OCI-LY3 (cell line): ENCODE data around the gene GALNT14.
A peak's percentile ranks its signal among the peaks of the same experiment; 100 is the strongest.

Source experiments
- H2AFZ ChIP-seq: fragments of 200-600, 300-600 bp; shearing (Covaris generic); 2 replicates; pipeline ENCODE4 v1.6.0; 2014; ENCODE audit warnings: antibody characterized with exemption, low read depth, low read length
- H3K27ac ChIP-seq: fragments of 200-600, 300-600 bp; sonication (generic); 2 replicates; pipeline ENCODE4 v1.5.1; 2014; ENCODE audit warnings: mild to moderate bottlenecking, low read length, moderate library complexity, mixed read lengths
- H3K27me3 ChIP-seq: fragments of 200-600, 300-600 bp; sonication (generic); 2 replicates; pipeline ENCODE4 v1.6.1; 2014; ENCODE audit warnings: low read depth, low read length, mixed read lengths
- H3K36me3 ChIP-seq: fragments of 200-600, 300-600 bp; sonication (generic); replicated peaks from 2 replicates; pipeline ENCODE3; 2014; ENCODE audit warnings: low read depth, low read length, mixed read lengths
- H3K4me1 ChIP-seq: fragments of 300-600, 200-600 bp; sonication (generic); 2 replicates; pipeline ENCODE4 v1.6.1; 2014; ENCODE audit warnings: low read length, mixed read lengths
- H3K4me2 ChIP-seq: fragments of 200-600, 300-600 bp; sonication (generic); 2 replicates; pipeline ENCODE4 v1.6.1; 2014; ENCODE audit warnings: low read length, mixed read lengths
- H3K4me3 ChIP-seq: fragments of 300-600, 200-600 bp; sonication (generic); 2 replicates; pipeline ENCODE4 v1.5.1; 2014; ENCODE audit warnings: antibody characterized with exemption, mild to moderate bottlenecking, low read length, moderate library complexity
- H3K79me2 ChIP-seq: fragments of 300-600, 200-600 bp; shearing (Covaris generic); 2 replicates; pipeline ENCODE4 v1.6.1; 2014; ENCODE audit warnings: mild to moderate bottlenecking, low read length, mixed read lengths
- H3K9ac ChIP-seq: fragments of 300-600, 200-600 bp; shearing (Covaris generic); 2 replicates; pipeline ENCODE4 v1.6.0; 2014; ENCODE audit warnings: mild to moderate bottlenecking, low read length, moderate library complexity
- H3K9me3 ChIP-seq: fragments of 200-600, 300-600 bp; shearing (Covaris generic); 2 replicates; pipeline ENCODE4 v1.6.1; 2014; ENCODE audit warnings: low read length, mixed read lengths; ENCODE audit not compliant: insufficient read depth
- H4K20me1 ChIP-seq: fragments of 200-600, 300-600 bp; sonication (generic); 2 replicates; pipeline ENCODE4 v1.6.1; 2016; ENCODE audit warnings: low read length, mixed read lengths; ENCODE audit not compliant: insufficient read depth
- CTCF ChIP-seq: fragments of 200-600, 300-600 bp; sonication (generic); IDR thresholded peaks from 2 replicates; pipeline ENCODE4 v1.5.1; 2014; ENCODE audit warnings: antibody characterized with exemption, low read length, low read depth
- EZH2phosphoT487 ChIP-seq: fragments of 200-600 bp; shearing (Covaris generic); IDR thresholded peaks from 2 replicates; pipeline ENCODE4 v1.6.1; 2018; ENCODE audit warnings: antibody characterized with exemption, mixed run types, low read depth

GALNT14 gene

DNA sequence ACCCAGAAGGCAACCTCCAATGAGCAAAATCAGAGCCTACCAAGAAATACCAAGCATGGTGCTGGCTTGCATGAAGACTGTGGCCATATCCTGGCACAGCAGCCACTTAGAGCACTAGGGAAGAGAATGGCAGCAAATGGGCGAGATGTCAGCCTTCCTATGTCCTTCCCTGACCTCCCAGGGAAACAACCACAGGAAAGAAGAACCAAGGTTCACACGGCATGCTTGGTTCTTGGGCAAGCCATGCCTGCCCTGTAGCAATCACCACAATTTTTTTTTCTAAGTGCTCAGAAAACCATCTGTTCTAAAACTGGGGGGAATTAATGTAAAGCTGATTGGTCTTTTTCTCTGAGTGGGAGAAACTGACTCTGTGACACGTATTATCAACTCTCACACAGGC is 27.8 kb downstream of the GALNT14 start:
- H3K79me2 ChIP-seq: peaks cover 100% of the 10 kb centered on the region
- TF ChIP-seq EZH2phosphoT487: no peak
- no peak for TF ChIP-seq CTCF
- H3K27me3 ChIP-seq: no peaks in the 10 kb centered on the region
- H2AFZ ChIP-seq: no peak overlapping the region
- no peak overlapping the region for H3K9ac ChIP-seq
- no peak overlapping the region for H3K27ac ChIP-seq
- H3K4me2 ChIP-seq: no peak overlapping the region
- peaks cover 11% of the 10 kb centered on the region for H3K4me1 ChIP-seq
- peaks cover 92% of the 10 kb centered on the region for H4K20me1 ChIP-seq
- H3K9me3 ChIP-seq: no peaks in the 10 kb centered on the region
- no peak overlapping the region for H3K4me3 ChIP-seq
- H3K36me3 ChIP-seq: peaks cover 72% of the 10 kb centered on the region

DNA sequence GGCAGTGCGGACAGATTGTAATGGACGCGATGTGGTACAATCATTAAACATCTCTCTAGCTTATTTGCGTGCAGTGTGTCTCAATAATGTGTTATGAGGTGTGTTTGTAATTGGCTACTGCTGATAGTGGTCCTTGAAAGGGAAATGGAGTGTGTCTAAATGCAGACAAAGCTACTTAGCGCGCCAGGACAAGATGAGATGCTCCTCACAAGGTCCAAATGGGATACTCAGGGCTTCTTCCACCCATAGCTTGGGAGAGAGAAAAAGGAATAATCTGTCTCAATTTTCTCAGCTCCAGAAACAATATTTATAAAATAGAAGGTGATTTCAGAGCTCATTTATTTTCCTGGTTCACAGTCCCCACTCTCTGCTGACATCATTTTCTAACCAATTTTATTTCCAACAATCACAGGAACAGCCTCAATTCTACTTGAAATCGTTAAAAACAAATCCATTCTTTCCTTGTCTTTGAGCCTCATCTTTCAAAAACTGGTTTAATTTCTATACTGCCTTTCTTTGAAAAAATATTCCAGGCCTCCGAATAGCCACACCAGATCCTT is 28.5 kb downstream of the GALNT14 start:
- H2AFZ ChIP-seq: no peak overlapping the region
- peaks cover 11% of the 10 kb centered on the region for H3K4me1 ChIP-seq
- H3K79me2 ChIP-seq: peaks cover 100% of the 10 kb centered on the region
- H3K9ac ChIP-seq: no peak overlapping the region
- H3K27me3 ChIP-seq: no peaks in the 10 kb centered on the region
- H3K4me2 ChIP-seq: no peak overlapping the region
- no peak overlapping the region for H3K4me3 ChIP-seq
- H3K9me3 ChIP-seq: no peaks in the 10 kb centered on the region
- TF ChIP-seq EZH2phosphoT487: no peak
- TF ChIP-seq CTCF: no peak
- peaks cover 75% of the 10 kb centered on the region for H3K36me3 ChIP-seq
- H4K20me1 ChIP-seq: peaks cover 91% of the 10 kb centered on the region
- H3K27ac ChIP-seq: no peak overlapping the region

DNA sequence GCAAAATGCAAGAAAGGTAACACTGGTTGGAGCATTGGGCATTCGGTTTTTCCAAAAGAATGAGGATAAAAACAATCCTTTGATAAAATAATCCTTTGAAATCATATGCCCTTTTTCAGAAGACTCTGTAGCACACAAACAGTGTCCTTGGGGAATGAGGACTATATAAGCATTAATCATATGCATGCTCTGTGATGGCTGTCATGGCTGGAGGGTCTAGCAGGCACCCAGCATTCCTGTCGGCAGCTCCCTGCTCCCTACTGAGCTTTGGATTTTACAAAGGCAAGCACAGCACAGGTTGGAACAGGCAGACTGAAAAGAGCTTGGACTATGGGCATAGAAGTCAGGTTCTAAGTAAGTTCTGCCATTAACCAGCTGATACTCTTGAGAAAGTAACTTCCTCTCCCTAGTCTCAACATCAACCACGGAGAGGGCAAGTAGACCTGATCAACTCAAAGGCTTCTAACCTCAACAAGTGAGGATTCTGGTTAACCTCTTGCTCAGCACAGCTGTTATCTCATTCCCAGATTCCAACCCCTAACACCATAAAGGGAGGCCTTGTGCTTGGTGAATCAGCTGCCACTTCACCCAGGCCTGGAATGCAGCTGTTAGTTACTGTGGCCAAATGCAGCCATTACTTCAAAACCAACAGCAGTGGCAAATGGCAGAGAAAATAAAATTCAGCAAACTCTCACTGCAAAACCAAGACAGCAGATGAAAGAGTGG is 29.5 kb downstream of the GALNT14 start:
- peaks cover 100% of the 10 kb centered on the region for H3K79me2 ChIP-seq
- H3K9ac ChIP-seq: no peak overlapping the region
- peaks cover 11% of the 10 kb centered on the region for H3K4me1 ChIP-seq
- H4K20me1 ChIP-seq: peaks cover 88% of the 10 kb centered on the region
- no peaks in the 10 kb centered on the region for H3K27me3 ChIP-seq
- H3K9me3 ChIP-seq: no peaks in the 10 kb centered on the region
- H3K27ac ChIP-seq: 0 out of 2 replicates have a peak overlapping the region, but pooled peaks have one; percentile 13
- no peak overlapping the region for H3K4me3 ChIP-seq
- H2AFZ ChIP-seq: no peak overlapping the region
- no peak overlapping the region for H3K4me2 ChIP-seq
- no peak for TF ChIP-seq CTCF
- no peak for TF ChIP-seq EZH2phosphoT487
- peaks cover 78% of the 10 kb centered on the region for H3K36me3 ChIP-seq

- H3K4me2 ChIP-seq: no peak overlapping the region
These were observed 30.5 kb downstream of the GALNT14 start for GRCh38 chr2:31107591-31108300.

More at GRCh38 chr2:31107591-31108300, 30.5 kb downstream of the GALNT14 start:
- Histone ChIP-seq H3K4me3 (no peak overlapping the region), H3K9ac (no peak overlapping the region), H4K20me1 (peaks cover 78% of the 10 kb centered on the region), H2AFZ (no peak overlapping the region), H3K36me3 (peaks cover 82% of the 10 kb centered on the region), H3K27me3 (no peaks in the 10 kb centered on the region), H3K4me1 (peaks cover 11% of the 10 kb centered on the region), H3K27ac (no peak overlapping the region), H3K9me3 (0 out of 2 replicates have a peak, but pooled peaks cover 5% of the 10 kb centered on the region), H3K79me2 (peaks cover 98% of the 10 kb centered on the region)
- TF ChIP-seq CTCF (no peak), EZH2phosphoT487 (no peak)
